ENCODE results near the gene CLIP4. TPM values are rescaled to one million over a fixed set of nuclear protein-coding genes. Genes with fewer than 3 reads are reported as not detected.

Gene CLIP4
- total and polyA plus RNA-seq, 10 donors = 4.1 to 68.8 (median 28.2) TPM

GRCh38 chr2:29109246-29109645 is 6.0 kb upstream of the CLIP4 start:
- Histone ChIP-seq H3K4me1 (peaks cover 0 to 10% (median 3%) of the 10 kb centered on the region in 6 donors), H3K27ac (no peak overlapping the region), H3K4me3 (no peak overlapping the region), H3K36me3 (no peaks in the 10 kb centered on the region), H3K9me3 (no peaks in the 10 kb centered on the region), H3K27me3 (replicated peaks in 1 of 7) (peaks cover 0 to 3% (median 0%) of the 10 kb centered on the region in 7 donors)
- no peak for DNase-seq
- intact Hi-C loops (cut with DNase I; ENCODE audit: low total_unique reads) = no loop called here
- 92 to 97% (median 93%) methylated on average over 2 of the region's 2 CpGs for WGBS, 5 donors
- TF ChIP-seq POLR2AphosphoS5 (IDR thresholded peaks at IDR 0.05) (no peak), POLR2A (IDR thresholded peaks at IDR 0.05) (no peak)

GRCh38 chr2:29110916-29111535 is 4.2 kb upstream of the CLIP4 start:
- WGBS, 5 donors = 75 to 88% (median 80%) methylated on average over 4 of the region's 4 CpGs
- Histone ChIP-seq H3K27ac (no peak overlapping the region), H3K4me1 (peaks cover 0 to 24% (median 11%) of the 10 kb centered on the region in 6 donors), H3K27me3 (replicated peaks in 1 of 7) (peaks cover 0 to 19% (median 0%) of the 10 kb centered on the region in 7 donors), H3K4me3 (no peak overlapping the region), H3K36me3 (no peaks in the 10 kb centered on the region), H3K9me3 (no peaks in the 10 kb centered on the region)
- intact Hi-C loops (cut with DNase I; ENCODE audit: low total_unique reads) = no loop called here
- DNase-seq = no peak
- TF ChIP-seq POLR2AphosphoS5 (IDR thresholded peaks at IDR 0.05) = no peak
- TF ChIP-seq POLR2A (IDR thresholded peaks at IDR 0.05) = no peak
- no peak for TF ChIP-seq CTCF (IDR thresholded peaks at IDR 0.05 in 8 of 11, conservative IDR thresholded peaks at IDR 0.05 in 3 of 11)

DNA sequence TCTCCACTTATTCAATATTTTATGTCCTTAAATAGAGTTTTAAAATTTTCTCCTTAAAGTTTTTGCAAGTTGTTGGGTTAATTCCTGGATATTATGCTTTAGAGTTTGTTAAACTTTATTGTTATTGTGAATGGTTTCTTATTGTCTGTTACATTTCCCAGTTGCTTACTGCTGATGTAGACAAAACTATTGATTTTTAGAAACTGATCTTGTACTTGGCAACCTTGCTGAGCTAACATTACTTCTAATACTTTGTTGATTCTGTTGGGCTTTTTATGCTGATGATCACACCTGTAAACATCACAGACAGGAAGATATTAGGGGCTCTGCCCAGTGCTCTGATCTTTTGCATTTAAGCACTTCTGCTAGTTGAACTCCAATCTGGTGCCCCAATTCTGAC is 2.8 kb upstream of the CLIP4 start:
- no peaks in the 10 kb centered on the region for H3K9me3 ChIP-seq
- H3K4me3 ChIP-seq = no peak overlapping the region
- DNase-seq = no peak
- peaks cover 0 to 37% (median 22%) of the 10 kb centered on the region in 6 donors for H3K4me1 ChIP-seq
- intact Hi-C loops (cut with DNase I; ENCODE audit: low total_unique reads) = no loop called here
- no peak overlapping the region for H3K27ac ChIP-seq
- peaks cover 0 to 22% (median 0%) of the 10 kb centered on the region in 7 donors for H3K27me3 ChIP-seq (replicated peaks in 1 of 7)
- no peaks in the 10 kb centered on the region for H3K36me3 ChIP-seq
- TF ChIP-seq POLR2A (IDR thresholded peaks at IDR 0.05) (no peak), POLR2AphosphoS5 (IDR thresholded peaks at IDR 0.05) (no peak), CTCF (IDR thresholded peaks at IDR 0.05 in 8 of 11, conservative IDR thresholded peaks at IDR 0.05 in 3 of 11) (no peak)

DNA sequence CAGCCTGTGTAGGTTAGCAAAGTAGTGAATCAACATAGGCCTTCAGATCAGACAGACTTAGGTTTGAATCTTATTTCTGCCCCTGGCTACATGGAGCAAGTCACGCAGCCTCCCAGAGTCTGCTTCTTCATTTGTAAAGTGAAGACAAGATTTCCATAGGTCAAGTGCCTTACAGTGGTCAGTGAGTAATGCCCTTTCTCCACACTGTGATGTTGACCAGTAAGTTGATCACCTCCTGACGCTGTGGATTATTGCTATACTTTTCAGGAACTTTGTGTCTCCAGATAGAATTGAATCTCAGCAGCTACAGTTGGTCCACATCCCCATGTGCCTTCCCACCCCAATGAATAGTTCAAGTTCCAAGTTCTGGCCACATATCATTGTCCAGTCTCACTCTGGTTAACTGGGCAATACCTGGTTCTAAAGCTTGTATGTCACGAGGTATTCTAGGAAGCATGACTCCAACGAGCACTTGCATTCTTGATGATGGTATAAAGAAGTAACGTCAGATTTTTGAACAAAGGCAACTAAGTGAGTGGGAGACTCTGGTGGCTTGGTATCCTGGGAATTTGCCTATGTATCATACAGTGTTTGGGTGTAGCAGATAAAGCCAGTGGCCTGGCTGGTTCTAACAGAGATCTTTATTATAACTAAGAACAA is 2.1 kb upstream of the CLIP4 start:
- intact Hi-C loops (cut with DNase I; ENCODE audit: low total_unique reads) = no loop called here
- Histone ChIP-seq H3K4me1 (peaks cover 0 to 45% (median 27%) of the 10 kb centered on the region in 6 donors), H3K36me3 (no peaks in the 10 kb centered on the region), H3K27ac (peak overlapping the region in 2 of 8 donors; percentile 93 to 95), H3K27me3 (replicated peaks in 1 of 7) (peaks cover 0 to 22% (median 0%) of the 10 kb centered on the region in 7 donors), H3K4me3 (no peak overlapping the region), H3K9me3 (no peaks in the 10 kb centered on the region)
- no peak for DNase-seq
- TF ChIP-seq POLR2A (IDR thresholded peaks at IDR 0.05) = no peak
- no peak for TF ChIP-seq POLR2AphosphoS5 (IDR thresholded peaks at IDR 0.05)
- no peak for TF ChIP-seq CTCF (IDR thresholded peaks at IDR 0.05 in 8 of 11, conservative IDR thresholded peaks at IDR 0.05 in 3 of 11)
- 77 to 91% (median 89%) methylated on average over 5 of the region's 5 CpGs for WGBS, 5 donors
